GM12872 (cell line): Measurements from ENCODE around the gene PVALEF.

Experiments
- CTCF ChIP-seq: IDR thresholded peaks from 3 replicates; pipeline ENCODE4 v1.5.1; 2011; ENCODE audit warnings: low read depth, mild to moderate bottlenecking, low read length, moderate library complexity; ENCODE audit not compliant: insufficient read depth

Gene PVALEF

GRCh38 chr17:81130385-81131361 is 34.6 kb upstream of the PVALEF start:
- no peak for TF ChIP-seq CTCF

GRCh38 chr17:81131486-81132196 is 33.7 kb upstream of the PVALEF start:
- no peak for TF ChIP-seq CTCF

GRCh38 chr17:81132197-81132540 is 33.1 kb upstream of the PVALEF start:
- no peak for TF ChIP-seq CTCF

GRCh38 chr17:81132770-81133723 is 32.3 kb upstream of the PVALEF start:
- no peak for TF ChIP-seq CTCF

- no peak for TF ChIP-seq CTCF
These were observed 31.1 kb upstream of the PVALEF start for GRCh38 chr17:81134064-81134781.

GRCh38 chr17:81135505-81136278 is 29.6 kb upstream of the PVALEF start:
- no peak for TF ChIP-seq CTCF
